Heart left ventricle (tissue), 16 donors: ENCODE data around the gene WSCD1. TPM values are rescaled to one million over a fixed set of nuclear protein-coding genes. Genes with fewer than 3 reads are reported as not detected.
A peak's percentile ranks its signal among the peaks of the same experiment; 100 is the strongest.

Experiments used
- ATAC-seq, 4 donors: fragments of 200-7000 bp; cut with Tn5 transposase; one replicate each; pipeline ENCODE4 v1.9.1; 2020 to 2022; ENCODE audit warnings: moderate library complexity in 4 of 4, mild to moderate bottlenecking in 3 of 4, moderate number of reproducible peaks in 1 of 4
- DNase-seq, 5 donors: peaks; one replicate each; pipeline ENCODE4 v3.0.0-alpha.2; 2020
- H3K27ac ChIP-seq, 12 donors: fragments of 200-600 bp; sonication (generic) in 4 of 12; one replicate each; pipeline versions ENCODE4 v1.5.0 to v1.8.0; 2016 to 2022; ENCODE audit warnings: mild to moderate bottlenecking in 2 of 12
- H3K27me3 ChIP-seq, 9 donors: fragments of 200-600 bp; sonication (generic) in 2 of 9; one replicate each; pipeline versions ENCODE4 v1.5.1 to v1.8.0; 2016 to 2022; ENCODE audit warnings: mild to moderate bottlenecking in 3 of 9
- H3K36me3 ChIP-seq, 9 donors: fragments of 200-600 bp; sonication (generic) in 2 of 9; one replicate each; pipeline versions ENCODE4 v1.5.0 to v1.8.0; 2018 to 2022; ENCODE audit warnings: mild to moderate bottlenecking in 2 of 9
- H3K4me1 ChIP-seq, 12 donors: fragments of 200-600 bp; sonication (generic) in 4 of 12; one replicate each; pipeline versions ENCODE4 v1.5.0 to v1.8.0; 2016 to 2022; ENCODE audit warnings: mild to moderate bottlenecking in 3 of 12
- H3K4me3 ChIP-seq, 12 donors: fragments of 200-600 bp; sonication (generic) in 4 of 12; one replicate each; pipeline versions ENCODE4 v1.5.0 to v1.8.0; 2017 to 2022; ENCODE audit warnings: mild to moderate bottlenecking in 9 of 12, moderate library complexity in 4 of 12
- H3K9me3 ChIP-seq, 12 donors: fragments of 200-600 bp; sonication (generic) in 4 of 12; one replicate each; pipeline versions ENCODE4 v1.5.0 to v1.8.0; 2016 to 2022; ENCODE audit warnings: mild to moderate bottlenecking in 1 of 12
- POLR2A ChIP-seq, 2 donors: fragments of 450-650 bp; IDR thresholded peaks; one replicate each; pipeline ENCODE4 v1.6.1; 2017; ENCODE audit warnings: antibody characterized with exemption in 2 of 2, mild to moderate bottlenecking in 2 of 2, moderate library complexity in 2 of 2
- WGBS, 4 donors: extraction: QIAGEN DNeasy Blood & Tissue Kit in 2 of 4; methylation state at CpG; one replicate each; pipeline versions ENCODE4 v1.1.5 to v1.1.7; 2013 to 2018; 5-methylcytosine and 5-hydroxymethylcytosine counted together
- intact Hi-C, 10 donors: fragments of 100-400 bp; cut with DNase I; formaldehyde crosslinking; loops; one replicate each; pipeline versions ENCODE4 v1.11.1 to v1.14.2; 2022
- polyA plus RNA-seq, 2 donors: library from polyadenylated mRNA; stranded (reverse); fragments of 200-250 nt; gene quantifications; one replicate each; pipeline ENCODE4 v1.2.3, GENCODE V29; 2013
- total RNA-seq, 9 donors: library from RNA; depleted of rRNA in 2 of 9; stranded (reverse); fragments of >200 nt in 2 of 9; fragmentation: NEBNext Ultra II Directional in 3 of 9; extraction: Animal tissue kit (Norgen Biotek cat#: 25700) in 3 of 9; gene quantifications; one replicate each; pipeline versions ENCODE4 v1.1.0 to v1.2.4, GENCODE V29; 2016 to 2023
- TF ChIP-seq, protein P1 (sequence below), 12 donors: fragments of 200-600 bp; sonication (generic) in 4 of 12; IDR thresholded peaks; one replicate each; pipeline versions ENCODE4 v1.5.0 to v1.8.0; 2018 to 2022; ENCODE audit warnings: antibody characterized with exemption in 12 of 12, mild to moderate bottlenecking in 5 of 12
- donor health status: ischemic (EF 13 %, LVEDD 7.1; RV severe dilation, severe dysfunction).
- donor health status: healthy with polysubstance abuse.
- donor health status: DM: no; HTN: yes; CAD: no.
- donor health status: DM: no; HTN: no; CAD: no.
- donor health status: ischemic (EF 25% LVEDD 6.9; RV normal size, moderate dysfunction).
- donor health status: ischemic (EF 25% LVEDD 5.7; RV mildly dilated, moderate dysfunction).
- donor health status: healthy.
- donor health status: DM: yes; HTN: yes; CAD: no.
- donor health status: ischemic (EF 35%, LVEDD 5.7; RV mildly dilated, moderate dysfunction).
- donor health status: nonischemic (EF 11% LVEDD 7.7; RV severe dilation, severe dysfunction).
- donor health status: DM: yes; HTN: yes; CAD: no.
- donor health status: PGD.
- donor health status: ischemic (EF 29% LVEDD 5.4; RV normal size, mild dysfunction).
- donor health status: nonischemic (EF 23%, LVEDD 6.1; RV moderate dilation, normal function).

The WSCD1 gene
- total and polyA plus RNA-seq, 11 donors, result 2.5 to 12.4 (median 4.4) TPM

- WGBS, 4 donors, result 94 to 95% (median 95%) methylated on average over 4 to 35 of the region's 35 CpGs
- peaks cover 0 to 6% (median 0%) of the 10 kb centered on the region in 9 donors for H3K36me3 ChIP-seq
- no peak overlapping the region for H3K27ac ChIP-seq
- no peaks in the 10 kb centered on the region for H3K9me3 ChIP-seq
- ATAC-seq (no peak), DNase-seq (no peak)
- H3K4me1 ChIP-seq, result no peaks in the 10 kb centered on the region
- no peak overlapping the region for H3K4me3 ChIP-seq
- TF ChIP-seq, protein P1, sequence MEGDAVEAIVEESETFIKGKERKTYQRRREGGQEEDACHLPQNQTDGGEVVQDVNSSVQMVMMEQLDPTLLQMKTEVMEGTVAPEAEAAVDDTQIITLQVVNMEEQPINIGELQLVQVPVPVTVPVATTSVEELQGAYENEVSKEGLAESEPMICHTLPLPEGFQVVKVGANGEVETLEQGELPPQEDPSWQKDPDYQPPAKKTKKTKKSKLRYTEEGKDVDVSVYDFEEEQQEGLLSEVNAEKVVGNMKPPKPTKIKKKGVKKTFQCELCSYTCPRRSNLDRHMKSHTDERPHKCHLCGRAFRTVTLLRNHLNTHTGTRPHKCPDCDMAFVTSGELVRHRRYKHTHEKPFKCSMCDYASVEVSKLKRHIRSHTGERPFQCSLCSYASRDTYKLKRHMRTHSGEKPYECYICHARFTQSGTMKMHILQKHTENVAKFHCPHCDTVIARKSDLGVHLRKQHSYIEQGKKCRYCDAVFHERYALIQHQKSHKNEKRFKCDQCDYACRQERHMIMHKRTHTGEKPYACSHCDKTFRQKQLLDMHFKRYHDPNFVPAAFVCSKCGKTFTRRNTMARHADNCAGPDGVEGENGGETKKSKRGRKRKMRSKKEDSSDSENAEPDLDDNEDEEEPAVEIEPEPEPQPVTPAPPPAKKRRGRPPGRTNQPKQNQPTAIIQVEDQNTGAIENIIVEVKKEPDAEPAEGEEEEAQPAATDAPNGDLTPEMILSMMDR (IDR thresholded peaks at IDR 0.05), result no peak
- TF ChIP-seq POLR2A (IDR thresholded peaks at IDR 0.05), result no peak
- intact Hi-C loops, result no loop called here
- no peaks in the 10 kb centered on the region for H3K27me3 ChIP-seq
Observed at GRCh38 chr17:6080711-6081430, 10.7 kb downstream of the WSCD1 start.

GRCh38 chr17:6082335-6082734 lies 12.2 kb downstream of the WSCD1 start:
- TF ChIP-seq, protein P1 (IDR thresholded peaks at IDR 0.05), result no peak
- no peak for TF ChIP-seq POLR2A (IDR thresholded peaks at IDR 0.05)
- WGBS, 4 donors, result 56 to 87% (median 80%) methylated on average over 2 to 8 of the region's 8 CpGs
- H3K4me3 ChIP-seq, result no peak overlapping the region
- H3K36me3 ChIP-seq, result peaks cover 0 to 6% (median 0%) of the 10 kb centered on the region in 9 donors
- no peak for DNase-seq
- intact Hi-C loops, result no loop called here
- H3K9me3 ChIP-seq, result no peaks in the 10 kb centered on the region
- no peak for ATAC-seq
- no peaks in the 10 kb centered on the region for H3K27me3 ChIP-seq
- H3K27ac ChIP-seq, result no peak overlapping the region
- H3K4me1 ChIP-seq, result no peaks in the 10 kb centered on the region

DNA sequence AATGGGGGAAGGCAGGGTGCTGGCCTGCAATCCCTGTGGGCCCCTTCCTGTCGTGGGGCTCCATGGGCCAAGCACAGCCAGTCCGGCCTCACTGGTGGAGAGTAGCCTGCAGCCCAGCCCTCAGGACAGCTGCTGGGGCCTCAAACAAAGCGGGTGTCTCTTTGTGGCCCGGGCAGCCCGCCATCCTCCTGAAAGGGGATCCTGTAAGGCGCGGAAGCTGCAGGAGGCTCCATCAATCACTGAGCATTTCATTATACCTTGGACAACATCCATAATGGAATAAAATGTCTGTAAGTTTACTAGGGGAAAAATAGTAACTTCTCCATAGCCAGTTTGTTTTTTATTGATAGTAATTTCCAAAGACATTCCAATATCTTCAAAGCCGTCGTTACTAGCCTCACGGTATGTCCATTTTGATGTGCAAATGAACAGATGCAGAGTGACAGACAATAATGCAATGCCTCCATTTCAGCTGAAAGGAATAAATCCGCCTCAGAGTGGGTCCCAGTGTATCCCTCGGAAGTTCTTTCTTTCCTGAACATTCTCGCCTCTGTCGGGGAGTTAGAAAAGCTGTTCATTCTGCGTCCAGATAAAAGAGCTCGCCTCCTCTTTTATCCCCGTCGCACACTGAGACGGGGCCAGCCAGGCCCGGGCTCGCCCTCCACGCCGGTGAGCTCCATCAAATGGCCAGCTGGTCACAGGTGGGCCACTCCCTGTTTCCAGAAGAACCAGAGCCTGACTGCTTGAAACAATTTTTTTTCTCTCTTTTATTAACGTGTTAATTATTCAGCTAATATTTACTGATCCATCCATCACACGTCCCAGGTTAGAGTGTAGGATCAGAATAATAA lies 14.4 kb downstream of the WSCD1 start:
- intact Hi-C loops, result no loop called here
- 75 to 81% (median 79%) methylated on average over 23 to 25 of the region's 25 CpGs for WGBS, 4 donors
- Histone ChIP-seq H3K4me1 (no peaks in the 10 kb centered on the region), H3K27ac (no peak overlapping the region), H3K4me3 (no peak overlapping the region), H3K27me3 (no peaks in the 10 kb centered on the region), H3K36me3 (peaks cover 0 to 6% (median 0%) of the 10 kb centered on the region in 9 donors), H3K9me3 (no peaks in the 10 kb centered on the region)
- no peak for ATAC-seq
- TF ChIP-seq POLR2A (IDR thresholded peaks at IDR 0.05), result no peak
- TF ChIP-seq, protein P1 (IDR thresholded peaks at IDR 0.05), result no peak
- DNase-seq, result no peak

DNA sequence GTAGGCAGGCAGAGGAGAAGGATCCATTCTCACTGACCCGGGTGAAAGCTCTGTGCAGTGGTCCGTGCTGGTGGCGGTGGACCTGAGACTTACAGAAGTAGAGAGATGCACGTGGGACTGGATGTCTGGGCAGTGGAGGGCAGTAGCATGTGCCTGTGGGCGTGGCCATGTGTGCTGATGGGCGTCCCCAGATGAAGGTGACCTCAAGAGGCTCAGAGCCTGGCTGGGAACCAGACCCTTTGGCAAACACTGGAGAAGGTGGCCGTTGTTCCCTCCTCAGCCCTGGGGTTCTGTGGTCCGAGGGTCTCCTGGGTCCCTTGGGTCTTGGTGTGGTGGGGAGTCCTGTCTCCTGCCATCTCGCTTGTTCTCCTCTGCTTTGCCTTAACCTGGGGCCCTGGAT lies 15.6 kb downstream of the WSCD1 start:
- intact Hi-C loops, result no loop called here
- H3K4me1 ChIP-seq, result no peaks in the 10 kb centered on the region
- H3K27me3 ChIP-seq, result no peaks in the 10 kb centered on the region
- no peaks in the 10 kb centered on the region for H3K9me3 ChIP-seq
- 64 to 76% (median 72%) methylated on average over 9 of the region's 9 CpGs for WGBS, 4 donors
- peak in 2 of 5 donors; percentile 38 to 55 for DNase-seq
- ATAC-seq, result peak in 2 of 4 donors; percentile 51 to 71
- no peak overlapping the region for H3K4me3 ChIP-seq
- no peak overlapping the region for H3K27ac ChIP-seq
- peaks cover 0 to 1% (median 0%) of the 10 kb centered on the region in 9 donors for H3K36me3 ChIP-seq
- TF ChIP-seq POLR2A (IDR thresholded peaks at IDR 0.05), result no peak
- TF ChIP-seq, protein P1 (IDR thresholded peaks at IDR 0.05), result no peak
